HepG2 (cell line): ENCODE data around the gene GATAD2B. TPM values are rescaled to one million over a fixed set of nuclear protein-coding genes. Genes with fewer than 3 reads are reported as not detected.

ENCODE experiments used
- ARNT2 ChIP-seq: sonication (generic); formaldehyde crosslinking; IDR thresholded peaks from 2 replicates; pipeline ENCODE4 v1.8.0; 2022; ENCODE audit warnings: mild to moderate bottlenecking, low read depth, missing genetic modification reagents, moderate library complexity
- CC2D1A ChIP-seq: sonication (generic); formaldehyde crosslinking; IDR thresholded peaks from 2 replicates; pipeline ENCODE4 v1.8.1; 2023; ENCODE audit warnings: mild to moderate bottlenecking, missing genetic modification reagents
- GPBP1L1 ChIP-seq: sonication (generic); formaldehyde crosslinking; IDR thresholded peaks from 2 replicates; pipeline ENCODE4 v1.5.0; 2020; ENCODE audit warnings: mild to moderate bottlenecking, missing genetic modification reagents
- MBNL3 ChIP-seq: fragments of 250-450 bp; sonication (Bioruptor Pico); conservative IDR thresholded peaks from 2 replicates; pipeline ENCODE4 v1.8.0; 2022; ENCODE audit warnings: mild to moderate bottlenecking, inconsistent platforms
- MED13 ChIP-seq: sonication (generic); formaldehyde crosslinking; IDR thresholded peaks from 2 replicates; pipeline ENCODE4 v1.5.0; 2020; ENCODE audit warnings: missing genetic modification reagents
- MEIS2 ChIP-seq: sonication (generic); formaldehyde crosslinking; IDR thresholded peaks from 2 replicates; pipeline ENCODE4 v1.9.0; 2021; ENCODE audit warnings: mild to moderate bottlenecking, missing genetic modification reagents
- NR2C2 ChIP-seq: sonication (generic); formaldehyde crosslinking; IDR thresholded peaks from 2 replicates; pipeline ENCODE4 v1.4.0; 2020; ENCODE audit warnings: missing genetic modification reagents, mild to moderate bottlenecking, moderate library complexity, borderline replicate concordance
- RERE ChIP-seq: IDR thresholded peaks from 2 replicates; pipeline ENCODE4 v1.6.1; 2016; ENCODE audit warnings: low read depth, missing genetic modification reagents, missing compliant biosample characterization
- SKIL ChIP-seq: sonication (generic); formaldehyde crosslinking; IDR thresholded peaks from 2 replicates; pipeline ENCODE4 v1.8.0; 2022; ENCODE audit warnings: missing genetic modification reagents, mild to moderate bottlenecking, moderate library complexity, borderline replicate concordance
- ZBTB43 ChIP-seq: sonication (generic); formaldehyde crosslinking; conservative IDR thresholded peaks from 2 replicates; pipeline ENCODE4 v1.4.0; 2020; ENCODE audit warnings: missing genetic modification reagents
- ZNF460 ChIP-seq: sonication (generic); formaldehyde crosslinking; IDR thresholded peaks from 2 replicates; pipeline ENCODE4 v1.5.1; 2020; ENCODE audit warnings: missing genetic modification reagents, mild to moderate bottlenecking, borderline replicate concordance
- ZNF703 ChIP-seq: sonication (generic); formaldehyde crosslinking; IDR thresholded peaks from 2 replicates; pipeline ENCODE4 v1.5.1; 2020; ENCODE audit warnings: missing genetic modification reagents, mild to moderate bottlenecking, moderate library complexity, borderline replicate concordance
- ZNF746 ChIP-seq: sonication (generic); formaldehyde crosslinking; IDR thresholded peaks from 2 replicates; pipeline ENCODE4 v1.8.0; 2022; ENCODE audit warnings: mild to moderate bottlenecking, missing genetic modification reagents
- ZNF773 ChIP-seq: sonication (generic); formaldehyde crosslinking; IDR thresholded peaks from 2 replicates; pipeline ENCODE4 v1.4.0; 2020; ENCODE audit warnings: missing genetic modification reagents, borderline replicate concordance
- polyA plus RNA-seq, 8 experiments: library from polyadenylated mRNA; depleted of rRNA in 3 of 8; stranded (reverse) in 7 of 8; unstranded in 1 of 8; fragments of >200 nt; fragmentation: Illumina TruSeq in 4 of 8; extraction: Trizol in 4 of 8; gene quantifications; 2 replicates each; pipeline versions ENCODE4 v1.2.1 to v1.2.3, GENCODE V29; 2011 to 2016; ENCODE audit warnings: low read depth in 4 of 8, missing spikeins in 1 of 8, mixed read lengths in 1 of 8; ENCODE audit not compliant: insufficient read depth in 1 of 8
- total RNA-seq, 5 experiments: library from RNA; depleted of rRNA; stranded (reverse); fragments of >200 nt; fragmentation: Illumina TruSeq; extraction: Trizol; gene quantifications; 2 replicates each; pipeline ENCODE4 v1.2.3, GENCODE V29; 2016; ENCODE audit warnings: low read depth in 1 of 5
- TF ChIP-seq, protein P1 (sequence below): IDR thresholded peaks from 2 replicates; pipeline ENCODE4 v1.6.1; 2018; ENCODE audit warnings: missing genetic modification reagents

The GATAD2B gene
- total and polyA plus RNA-seq, 2 of the 13 experiments (the other 11 are each of a cell fraction or from before 2014, with no cell fraction given): 3.2 to 5.2 TPM

GRCh38 chr1:153775458-153776327, 147.1 kb downstream of the GATAD2B start (continued):
- no peak for TF ChIP-seq ZBTB43 (CRISPR knock-in tag)
- TF ChIP-seq GPBP1L1 (CRISPR knock-in tag): no peak
- TF ChIP-seq NR2C2 (CRISPR knock-in tag): peak; percentile 36; the same call in 1 of the 2 replicates
- no peak for TF ChIP-seq ZNF746
- TF ChIP-seq ZNF460 (CRISPR knock-in tag): no peak
- no peak for TF ChIP-seq MBNL3
- no peak for TF ChIP-seq ZNF773 (CRISPR knock-in tag)
- no peak for TF ChIP-seq MEIS2 (CRISPR knock-in tag)
- no peak for TF ChIP-seq CC2D1A (CRISPR knock-in tag)
- peak; percentile 70; the same call in 1 of the 2 replicates for TF ChIP-seq ARNT2 (CRISPR knock-in tag)
- TF ChIP-seq MED13 (CRISPR knock-in tag): no peak
- TF ChIP-seq, protein P1, sequence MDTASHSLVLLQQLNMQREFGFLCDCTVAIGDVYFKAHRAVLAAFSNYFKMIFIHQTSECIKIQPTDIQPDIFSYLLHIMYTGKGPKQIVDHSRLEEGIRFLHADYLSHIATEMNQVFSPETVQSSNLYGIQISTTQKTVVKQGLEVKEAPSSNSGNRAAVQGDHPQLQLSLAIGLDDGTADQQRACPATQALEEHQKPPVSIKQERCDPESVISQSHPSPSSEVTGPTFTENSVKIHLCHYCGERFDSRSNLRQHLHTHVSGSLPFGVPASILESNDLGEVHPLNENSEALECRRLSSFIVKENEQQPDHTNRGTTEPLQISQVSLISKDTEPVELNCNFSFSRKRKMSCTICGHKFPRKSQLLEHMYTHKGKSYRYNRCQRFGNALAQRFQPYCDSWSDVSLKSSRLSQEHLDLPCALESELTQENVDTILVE (CRISPR knock-in tag): no peak
- TF ChIP-seq ZNF703 (CRISPR knock-in tag): no peak
- TF ChIP-seq SKIL (CRISPR knock-in tag): peak; percentile 58; the same call in 1 of the 2 replicates
- no peak for TF ChIP-seq RERE (CRISPR knock-in tag)
